GM06990 (cell line): ENCODE measurements around the gene AGAP1.

ENCODE experiments used
- DNase-seq: peaks from one replicate; pipeline ENCODE4 v3.0.0-alpha.2; 2011; ENCODE audit not compliant: insufficient read length; ENCODE audit errors: extremely low read depth
- H3K27me3 ChIP-seq: replicated peaks from 2 replicates; pipeline ENCODE4 v1.6.0; 2011; ENCODE audit warnings: low read length; ENCODE audit not compliant: control insufficient read depth, insufficient read depth
- H3K36me3 ChIP-seq: 2 replicates; pipeline ENCODE4 v1.5.1; 2011; ENCODE audit warnings: low read length; ENCODE audit not compliant: control insufficient read depth, insufficient read depth
- H3K4me3 ChIP-seq: replicated peaks from 2 replicates; pipeline ENCODE4 v1.5.1; 2011; ENCODE audit warnings: low read depth, mild to moderate bottlenecking, control low read depth, low read length
- CTCF ChIP-seq: IDR thresholded peaks from 2 replicates; pipeline ENCODE4 v1.5.1; 2011; ENCODE audit warnings: low read length, control low read depth, mild to moderate bottlenecking, inconsistent platforms; ENCODE audit not compliant: insufficient read depth, poor library complexity, severe bottlenecking

The AGAP1 gene

GRCh38 chr2:235839226-235839625 is 345.4 kb downstream of the AGAP1 start:
- no peak overlapping the region for H3K4me3 ChIP-seq
- no peaks in the 10 kb centered on the region for H3K36me3 ChIP-seq
- H3K27me3 ChIP-seq = no peaks in the 10 kb centered on the region; the same call in 1 of the 2 replicates
- TF ChIP-seq CTCF = no peak
- DNase-seq = no peak

GRCh38 chr2:235839974-235840373 is 346.1 kb downstream of the AGAP1 start:
- Histone ChIP-seq H3K27me3 (peaks cover 2% of the 10 kb centered on the region), H3K36me3 (no peaks in the 10 kb centered on the region), H3K4me3 (no peak overlapping the region)
- no peak for DNase-seq
- no peak for TF ChIP-seq CTCF

- Histone ChIP-seq H3K4me3 (no peak overlapping the region), H3K36me3 (no peaks in the 10 kb centered on the region), H3K27me3 (peaks cover 2% of the 10 kb centered on the region)
- no peak for TF ChIP-seq CTCF
- DNase-seq = no peak
Observed at GRCh38 chr2:235841863-235842262, 348.0 kb downstream of the AGAP1 start.

GRCh38 chr2:235842941-235843340 is 349.1 kb downstream of the AGAP1 start:
- no peak for TF ChIP-seq CTCF
- Histone ChIP-seq H3K36me3 (no peaks in the 10 kb centered on the region), H3K27me3 (peaks cover 2% of the 10 kb centered on the region), H3K4me3 (no peak overlapping the region)
- no peak for DNase-seq

- Histone ChIP-seq H3K4me3 (no peak overlapping the region), H3K27me3 (peaks cover 2% of the 10 kb centered on the region), H3K36me3 (no peaks in the 10 kb centered on the region)
- no peak for DNase-seq
- TF ChIP-seq CTCF = no peak
Observed at GRCh38 chr2:235843591-235844395, 349.9 kb downstream of the AGAP1 start.

- Histone ChIP-seq H3K4me3 (no peak overlapping the region), H3K36me3 (no peaks in the 10 kb centered on the region), H3K27me3 (peaks cover 2% of the 10 kb centered on the region)
- no peak for DNase-seq
- no peak for TF ChIP-seq CTCF
Observed at GRCh38 chr2:235844561-235844960, 350.7 kb downstream of the AGAP1 start.
